Natural killer cell (primary cell): Measurements from ENCODE around the gene ARL4C. TPM values are rescaled to one million over a fixed set of nuclear protein-coding genes. Genes with fewer than 3 reads are reported as not detected.

Experiments
- ATAC-seq, 3 donors: fragments of 150-1000 bp in 2 of 3; fragments of 200-7000 bp in 1 of 3; cut with Tn5 transposase; 1 replicate in 1 of 3; 2 replicates in 2 of 3; pipeline ENCODE4 v1.10.0; 2021; ENCODE audit warnings: mild to moderate bottlenecking in 2 of 3, moderate library complexity in 2 of 3
- DNase-seq, 2 donors: peaks; one replicate each; pipeline versions ENCODE4 v3.0.0 to v3.0.0-alpha.2; 2013 to 2021; ENCODE audit warnings: mixed read lengths in 1 of 2
- H3K27ac ChIP-seq: one replicate; pipeline ENCODE4 v1.5.1; 2013; ENCODE audit warnings: mild to moderate bottlenecking, low read length
- H3K27me3 ChIP-seq: one replicate; pipeline ENCODE4 v1.6.1; 2013; ENCODE audit warnings: low read length; ENCODE audit not compliant: control insufficient read depth, insufficient read depth
- H3K36me3 ChIP-seq: one replicate; pipeline ENCODE4 v1.6.1; 2013; ENCODE audit warnings: low read length; ENCODE audit not compliant: control insufficient read depth, insufficient read depth
- H3K4me1 ChIP-seq: one replicate; pipeline ENCODE4 v1.6.1; 2013; ENCODE audit warnings: low read length; ENCODE audit not compliant: control insufficient read depth, insufficient read depth
- H3K4me3 ChIP-seq: one replicate; pipeline ENCODE4 v1.5.1; 2013; ENCODE audit warnings: low read length
- H3K9me3 ChIP-seq: one replicate; pipeline ENCODE4 v1.6.1; 2013; ENCODE audit warnings: low read length; ENCODE audit not compliant: control insufficient read depth, insufficient read depth
- H3K27ac Mint-ChIP-seq, 2 donors: one replicate each; pipeline ENCODE4 v1.8.0; 2022; ENCODE audit warnings: mild to moderate bottlenecking in 2 of 2, mixed read lengths in 2 of 2, moderate library complexity in 1 of 2
- H3K27me3 Mint-ChIP-seq, 2 donors: one replicate each; pipeline ENCODE4 v1.8.0; 2022; ENCODE audit warnings: low read depth in 2 of 2, mixed read lengths in 2 of 2
- H3K36me3 Mint-ChIP-seq: one replicate; pipeline ENCODE4 v1.8.0; 2022; ENCODE audit warnings: mixed read lengths
- H3K4me1 Mint-ChIP-seq, 2 donors: one replicate each; pipeline ENCODE4 v1.8.0; 2022; ENCODE audit warnings: mixed read lengths in 2 of 2
- H3K4me3 Mint-ChIP-seq: one replicate; pipeline ENCODE4 v1.8.0; 2022; ENCODE audit warnings: mild to moderate bottlenecking, moderate library complexity, mixed read lengths
- H3K9me3 Mint-ChIP-seq, 2 donors: one replicate each; pipeline ENCODE4 v1.8.0; 2022; ENCODE audit warnings: mixed read lengths in 2 of 2
- WGBS: methylation state at CpG from one replicate; pipeline ENCODE4 v1.1.7; 2013; ENCODE audit warnings: missing lambda C conversion rate; ENCODE audit not compliant: insufficient coverage; 5-methylcytosine and 5-hydroxymethylcytosine counted together
- intact Hi-C: fragments of 100-400 bp; cut with micrococcal nuclease; formaldehyde crosslinking; loops from one replicate; pipeline ENCODE4 v1.14.2; 2022
- total RNA-seq, 4 donors: library from RNA; stranded (reverse); fragments of 120-200 nt in 1 of 4; gene quantifications; one replicate each; pipeline versions ENCODE4 v1.2.3 to v1.2.4, GENCODE V29; 2013 to 2022
- TF ChIP-seq, protein P1 (sequence below): fragments of 200-600 bp; IDR thresholded peaks from one replicate; pipeline ENCODE4 v1.8.0; 2022; ENCODE audit warnings: antibody characterized with exemption

The ARL4C gene
- total RNA-seq, 3 donors from 2014 or later (not counting 1 experiment from before 2014, with no cell fraction given) = 492 to 756 (median 664) TPM

DNA sequence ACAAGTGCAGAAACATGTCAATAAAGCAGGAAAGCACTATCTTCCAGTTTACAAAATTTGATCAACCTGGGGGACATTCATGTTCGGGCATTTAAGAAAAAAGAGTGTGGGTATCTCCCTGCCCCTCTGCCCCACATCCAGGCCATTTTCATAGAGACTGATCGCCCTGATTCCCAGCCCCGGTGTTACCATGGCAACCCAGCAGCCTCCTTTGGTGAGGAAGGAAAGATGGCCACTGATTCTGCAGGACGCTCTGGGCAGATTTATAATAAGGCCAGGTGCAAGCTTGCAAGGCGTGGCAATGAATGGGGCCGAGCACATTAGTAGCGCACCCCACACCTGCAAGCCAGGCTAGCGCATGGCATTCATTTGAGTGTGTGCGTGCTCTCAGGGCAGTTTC lies 36.7 kb upstream of the ARL4C start:
- ATAC-seq = no peak
- H3K4me3 Mint-ChIP-seq = no peak overlapping the region
- H3K27me3 Mint-ChIP-seq = peaks cover 10 to 29% of the 10 kb centered on the region in 2 donors
- Histone ChIP-seq H3K4me1 (no peaks in the 10 kb centered on the region), H3K4me3 (no peak overlapping the region), H3K27ac (no peak overlapping the region), H3K27me3 (no peaks in the 10 kb centered on the region), H3K36me3 (no peaks in the 10 kb centered on the region), H3K9me3 (no peaks in the 10 kb centered on the region)
- no peak for DNase-seq
- H3K9me3 Mint-ChIP-seq = no peaks in the 10 kb centered on the region
- intact Hi-C loops = no loop called here
- no peaks in the 10 kb centered on the region for H3K4me1 Mint-ChIP-seq
- WGBS = 94% methylated on average over 9 of the region's 9 CpGs
- H3K27ac Mint-ChIP-seq = no peak overlapping the region
- TF ChIP-seq, protein P1, sequence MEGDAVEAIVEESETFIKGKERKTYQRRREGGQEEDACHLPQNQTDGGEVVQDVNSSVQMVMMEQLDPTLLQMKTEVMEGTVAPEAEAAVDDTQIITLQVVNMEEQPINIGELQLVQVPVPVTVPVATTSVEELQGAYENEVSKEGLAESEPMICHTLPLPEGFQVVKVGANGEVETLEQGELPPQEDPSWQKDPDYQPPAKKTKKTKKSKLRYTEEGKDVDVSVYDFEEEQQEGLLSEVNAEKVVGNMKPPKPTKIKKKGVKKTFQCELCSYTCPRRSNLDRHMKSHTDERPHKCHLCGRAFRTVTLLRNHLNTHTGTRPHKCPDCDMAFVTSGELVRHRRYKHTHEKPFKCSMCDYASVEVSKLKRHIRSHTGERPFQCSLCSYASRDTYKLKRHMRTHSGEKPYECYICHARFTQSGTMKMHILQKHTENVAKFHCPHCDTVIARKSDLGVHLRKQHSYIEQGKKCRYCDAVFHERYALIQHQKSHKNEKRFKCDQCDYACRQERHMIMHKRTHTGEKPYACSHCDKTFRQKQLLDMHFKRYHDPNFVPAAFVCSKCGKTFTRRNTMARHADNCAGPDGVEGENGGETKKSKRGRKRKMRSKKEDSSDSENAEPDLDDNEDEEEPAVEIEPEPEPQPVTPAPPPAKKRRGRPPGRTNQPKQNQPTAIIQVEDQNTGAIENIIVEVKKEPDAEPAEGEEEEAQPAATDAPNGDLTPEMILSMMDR = no peak
- no peaks in the 10 kb centered on the region for H3K36me3 Mint-ChIP-seq

DNA sequence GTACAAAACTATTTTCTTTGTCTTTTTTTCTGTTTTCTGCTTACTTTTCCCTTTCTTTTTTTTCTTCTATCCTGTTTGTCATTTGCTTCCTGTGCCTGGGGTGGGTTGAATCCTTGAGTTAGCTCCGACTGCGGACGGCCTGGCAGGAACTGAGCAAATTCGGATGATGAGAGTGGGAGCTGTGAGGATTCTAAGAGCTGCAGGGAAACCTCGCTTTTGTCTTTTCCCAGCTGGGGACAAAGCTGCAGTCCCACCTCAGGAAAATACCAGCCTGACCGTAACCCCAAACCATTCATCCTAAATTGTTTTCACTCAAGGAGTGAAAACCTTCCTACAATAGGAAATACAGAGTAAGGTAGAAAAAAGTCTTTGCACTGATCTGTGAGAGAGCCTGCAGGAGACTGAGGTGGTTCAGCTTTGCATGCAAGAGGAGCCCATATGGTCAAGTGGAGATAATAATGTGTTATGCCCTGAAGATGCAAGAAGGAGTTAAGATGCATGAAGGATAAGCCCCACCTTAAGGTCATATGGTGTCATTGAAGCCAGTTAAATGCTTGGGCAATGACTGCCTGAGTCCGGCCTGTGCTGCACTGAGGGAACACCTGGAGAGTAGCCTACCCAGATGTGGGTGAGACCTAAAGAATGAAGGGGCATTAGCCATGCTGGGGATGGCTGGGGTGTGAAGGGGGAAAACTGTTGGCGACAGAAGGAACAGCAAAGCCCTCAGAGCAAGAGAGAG lies 31.7 kb upstream of the ARL4C start:
- DNase-seq (no peak), ATAC-seq (no peak)
- H3K36me3 ChIP-seq = no peaks in the 10 kb centered on the region
- no peaks in the 10 kb centered on the region for H3K4me1 Mint-ChIP-seq
- peaks cover 18 to 43% of the 10 kb centered on the region in 2 donors for H3K27me3 Mint-ChIP-seq
- H3K27me3 ChIP-seq = no peaks in the 10 kb centered on the region
- no peak overlapping the region for H3K4me3 Mint-ChIP-seq
- peaks cover 6% of the 10 kb centered on the region for H3K9me3 ChIP-seq
- no peaks in the 10 kb centered on the region for H3K4me1 ChIP-seq
- H3K9me3 Mint-ChIP-seq = no peaks in the 10 kb centered on the region
- no peak overlapping the region for H3K27ac ChIP-seq
- TF ChIP-seq, protein P1 = no peak
- no peak overlapping the region for H3K27ac Mint-ChIP-seq
- H3K36me3 Mint-ChIP-seq = no peaks in the 10 kb centered on the region
- H3K4me3 ChIP-seq = no peak overlapping the region
- 82% methylated on average over 7 of the region's 8 CpGs for WGBS
- intact Hi-C loops = no loop called here

GRCh38 chr2:234526711-234527110 lies 29.8 kb upstream of the ARL4C start:
- no peaks in the 10 kb centered on the region for H3K36me3 ChIP-seq
- DNase-seq (no peak), ATAC-seq (no peak)
- H3K4me1 ChIP-seq = no peaks in the 10 kb centered on the region
- H3K4me1 Mint-ChIP-seq = no peaks in the 10 kb centered on the region
- TF ChIP-seq, protein P1 = no peak
- no CpG with 5 or more reads among the region's 3 CpGs for WGBS
- no peaks in the 10 kb centered on the region for H3K36me3 Mint-ChIP-seq
- peaks cover 6% of the 10 kb centered on the region for H3K9me3 ChIP-seq
- no peak overlapping the region for H3K27ac Mint-ChIP-seq
- H3K9me3 Mint-ChIP-seq = no peaks in the 10 kb centered on the region
- no peak overlapping the region for H3K27ac ChIP-seq
- intact Hi-C loops = no loop called here
- no peak overlapping the region for H3K4me3 ChIP-seq
- no peaks in the 10 kb centered on the region for H3K27me3 ChIP-seq
- no peak overlapping the region for H3K4me3 Mint-ChIP-seq
- H3K27me3 Mint-ChIP-seq = peaks cover 12 to 27% of the 10 kb centered on the region in 2 donors

GRCh38 chr2:234521536-234521935 lies 24.7 kb upstream of the ARL4C start:
- Mint-ChIP-seq H3K9me3 (no peaks in the 10 kb centered on the region), H3K27me3 (peaks cover 0 to 2% of the 10 kb centered on the region in 2 donors), H3K27ac (no peak overlapping the region), H3K4me3 (no peak overlapping the region), H3K4me1 (no peaks in the 10 kb centered on the region), H3K36me3 (no peaks in the 10 kb centered on the region)
- intact Hi-C loops = no loop called here
- no peaks in the 10 kb centered on the region for H3K4me1 ChIP-seq
- H3K4me3 ChIP-seq = no peak overlapping the region
- H3K27ac ChIP-seq = no peak overlapping the region
- peaks cover 6% of the 10 kb centered on the region for H3K9me3 ChIP-seq
- ATAC-seq = no peak
- 77% methylated on average over 2 of the region's 2 CpGs for WGBS
- no peak for DNase-seq
- H3K36me3 ChIP-seq = no peaks in the 10 kb centered on the region
- TF ChIP-seq, protein P1 = no peak
- no peaks in the 10 kb centered on the region for H3K27me3 ChIP-seq
